Measurements from ENCODE around the gene SLC6A1.

Gene SLC6A1

GRCh38 chr3:10974746-10975375 lies 17.7 kb upstream of the SLC6A1 start:
- TF ChIP-seq TAF1 (IDR thresholded peaks at IDR 0.05; ENCODE audit: borderline replicate concordance, insufficient read depth, low read length) (no peak), POLR2AphosphoS5 (IDR thresholded peaks at IDR 0.05; ENCODE audit: low read depth, low read length) (no peak), SIN3A (IDR thresholded peaks at IDR 0.05; ENCODE audit: borderline replicate concordance, insufficient read depth, low read length) (no peak), FOXP2 (optimal IDR thresholded peaks at IDR 0.05; ENCODE audit: borderline replicate concordance, extremely low read depth, extremely low read length, insufficient read depth) (no peak), REST (IDR thresholded peaks at IDR 0.05; ENCODE audit: insufficient read depth in 1 of 2, low read depth in 2 of 2, low read length in 2 of 2) (no peak)

DNA sequence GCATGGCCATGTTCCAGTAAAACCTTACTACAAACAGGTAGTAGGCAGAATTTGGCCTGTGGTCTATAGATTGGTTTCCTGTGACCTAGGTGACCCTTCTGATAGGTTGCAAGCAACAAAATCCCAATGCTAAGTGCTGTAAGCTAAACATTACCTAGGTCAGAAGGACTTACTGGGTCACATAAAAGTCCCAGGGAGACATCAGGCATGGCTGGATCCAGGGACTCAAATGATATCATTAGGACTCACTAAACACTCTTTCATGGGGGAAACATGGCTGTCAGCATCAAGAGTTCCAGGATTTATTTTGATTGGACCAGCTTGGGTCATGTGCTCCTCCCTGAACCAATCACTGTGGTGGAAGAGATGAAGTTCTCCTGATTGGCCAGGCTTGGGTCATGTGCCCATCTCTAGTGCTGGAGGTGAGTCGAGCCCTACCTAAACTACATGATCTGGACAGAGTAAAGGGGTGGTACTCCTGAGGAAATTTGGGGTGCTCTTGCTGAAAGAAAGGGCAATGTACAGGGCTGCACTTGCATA lies 16.8 kb upstream of the SLC6A1 start:
- TF ChIP-seq TAF1 (IDR thresholded peaks at IDR 0.05; ENCODE audit: borderline replicate concordance, insufficient read depth, low read length) (no peak), REST (IDR thresholded peaks at IDR 0.05; ENCODE audit: insufficient read depth in 1 of 2, low read depth in 2 of 2, low read length in 2 of 2) (no peak), SIN3A (IDR thresholded peaks at IDR 0.05; ENCODE audit: borderline replicate concordance, insufficient read depth, low read length) (no peak), FOXP2 (optimal IDR thresholded peaks at IDR 0.05; ENCODE audit: borderline replicate concordance, extremely low read depth, extremely low read length, insufficient read depth) (no peak), POLR2AphosphoS5 (IDR thresholded peaks at IDR 0.05; ENCODE audit: low read depth, low read length) (no peak)

DNA sequence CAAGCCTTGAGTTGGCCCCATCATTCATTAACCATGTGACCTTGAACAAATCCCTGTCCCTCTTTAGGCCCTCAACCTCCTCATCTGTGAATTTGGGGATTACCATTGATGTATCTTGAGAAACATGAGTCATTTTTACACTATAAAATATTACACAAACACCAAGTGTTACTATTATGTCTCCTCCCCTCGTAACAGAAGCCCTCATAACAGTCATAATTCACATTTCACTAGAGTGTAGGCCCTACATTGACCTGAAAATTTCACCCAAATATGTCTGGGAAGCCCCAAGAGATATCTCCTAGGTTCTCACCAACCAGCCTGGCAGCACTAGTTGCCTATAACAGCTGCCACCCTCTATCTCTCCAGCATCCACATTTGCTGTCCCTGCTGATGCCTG lies 15.8 kb upstream of the SLC6A1 start:
- no peak for TF ChIP-seq FOXP2 (optimal IDR thresholded peaks at IDR 0.05; ENCODE audit: borderline replicate concordance, extremely low read depth, extremely low read length, insufficient read depth)
- TF ChIP-seq REST (IDR thresholded peaks at IDR 0.05; ENCODE audit: insufficient read depth in 1 of 2, low read depth in 2 of 2, low read length in 2 of 2): no peak
- no peak for TF ChIP-seq SIN3A (IDR thresholded peaks at IDR 0.05; ENCODE audit: borderline replicate concordance, insufficient read depth, low read length)
- no peak for TF ChIP-seq POLR2AphosphoS5 (IDR thresholded peaks at IDR 0.05; ENCODE audit: low read depth, low read length)
- TF ChIP-seq TAF1 (IDR thresholded peaks at IDR 0.05; ENCODE audit: borderline replicate concordance, insufficient read depth, low read length): no peak

- TF ChIP-seq FOXP2 (optimal IDR thresholded peaks at IDR 0.05; ENCODE audit: borderline replicate concordance, extremely low read depth, extremely low read length, insufficient read depth) (no peak), POLR2AphosphoS5 (IDR thresholded peaks at IDR 0.05; ENCODE audit: low read depth, low read length) (no peak), TAF1 (IDR thresholded peaks at IDR 0.05; ENCODE audit: borderline replicate concordance, insufficient read depth, low read length) (no peak), REST (IDR thresholded peaks at IDR 0.05; ENCODE audit: insufficient read depth in 1 of 2, low read depth in 2 of 2, low read length in 2 of 2) (no peak), SIN3A (IDR thresholded peaks at IDR 0.05; ENCODE audit: borderline replicate concordance, insufficient read depth, low read length) (no peak)
These were observed 14.5 kb upstream of the SLC6A1 start for GRCh38 chr3:10977892-10978510.

Data from PFSK-1 (cell line).